HCT116 (cell line): ENCODE results near the gene PLPP2. TPM values are rescaled to one million over a fixed set of nuclear protein-coding genes. Genes with fewer than 3 reads are reported as not detected.
"Not testable (repeated sequence)": the region's sequence is repeated elsewhere in the genome, so short reads cannot be mapped to it uniquely, and the experiment has no call there.

ENCODE experiments used
- ATAC-seq: fragments of 200-7000 bp; cut with Tn5 transposase; 2 replicates; pipeline ENCODE4 v1.9.1; 2020; ENCODE audit warnings: mild to moderate bottlenecking, moderate library complexity
- BruUV-seq: library from RNA; stranded (reverse); fragments of 400-500 nt; replicated peaks from 2 replicates; lab custom pipeline; 2021; lab: Mats Ljungman, UMichigan
- CTCF ChIA-PET: fragments of 300-600 bp; sonication (Branson Sonifier 250); formaldehyde crosslinking; loops from one replicate; lab custom pipeline; 2021; ENCODE audit warnings: antibody characterized with exemption; lab: Charles Lee
- POLR2A ChIA-PET: fragments of 300-600, 350-600 bp; sonication (Branson Sonifier 250); formaldehyde crosslinking; loops from one replicate; lab custom pipeline; 2021; ENCODE audit warnings: antibody characterized with exemption; lab: Charles Lee
- RAD21 ChIA-PET, 2 experiments: fragments of 300-600 bp; sonication (Branson Sonifier 250); formaldehyde crosslinking; loops; one replicate each; lab custom pipeline; 2023; ENCODE audit warnings: low total read pairs in 2 of 2; ENCODE audit not compliant: uncharacterized antibody in 2 of 2, unreplicated experiment in 2 of 2, low non-redundant PET in 1 of 2; lab: Charles Lee
- DNase-seq: peaks from one replicate; pipeline ENCODE4 v3.0.0-alpha.2; 2010; ENCODE audit warnings: low read depth, low spot score
- H2AFZ ChIP-seq: fragments of 200-600 bp; shearing (Covaris generic), sonication (generic); 2 replicates; pipeline ENCODE4 v1.6.1; 2017; ENCODE audit warnings: low read depth, mixed run types, mixed read lengths, antibody characterized with exemption, low read length; ENCODE audit not compliant: poor library complexity, severe bottlenecking
- H3K27ac ChIP-seq: 2 replicates; pipeline ENCODE4 v1.5.1; 2012; ENCODE audit warnings: low read depth, low read length
- H3K27me3 ChIP-seq: fragments of 200-600 bp; sonication (generic); 2 replicates; pipeline ENCODE4 v1.6.1; 2016; ENCODE audit warnings: mixed run types, low read length, mixed read lengths; ENCODE audit not compliant: insufficient read depth
- H3K36me3 ChIP-seq, 2 experiments: fragments of 200-500 bp in 1 of 2; fragments of 200-600 bp in 1 of 2; sonication (Bioruptor generic) in 1 of 2; sonication (generic) in 1 of 2; 2 replicates each; pipeline versions ENCODE4 v1.5.1 to v1.6.1; 2014 to 2016; ENCODE audit warnings: low read length in 2 of 2, inconsistent platforms in 1 of 2, mixed read lengths in 1 of 2, mixed run types in 1 of 2; ENCODE audit not compliant: insufficient read depth in 2 of 2, control insufficient read depth in 1 of 2
- H3K4me1 ChIP-seq, 2 experiments: fragments of 200-600 bp in 1 of 2; sonication (generic) in 1 of 2; 2 replicates each; pipeline versions ENCODE4 v1.5.1 to v1.6.1; 2012 to 2017; ENCODE audit warnings: low read length in 2 of 2, inconsistent platforms in 1 of 2, mild to moderate bottlenecking in 1 of 2, mixed read lengths in 1 of 2, mixed run types in 1 of 2, moderate library complexity in 1 of 2; ENCODE audit not compliant: insufficient read depth in 2 of 2, control insufficient read depth in 1 of 2
- H3K4me2 ChIP-seq: fragments of 200-600 bp; sonication (generic); 2 replicates; pipeline ENCODE4 v1.6.1; 2017; ENCODE audit warnings: mixed run types, low read length, mixed read lengths
- H3K4me3 ChIP-seq, 2 experiments: fragments of 200-600 bp in 1 of 2; sonication (generic) in 1 of 2; replicated peaks in 1 of 2; 2 replicates each; pipeline ENCODE4 v1.5.1; 2011 to 2016; ENCODE audit warnings: low read length in 2 of 2, control low read depth in 1 of 2, low read depth in 1 of 2, mild to moderate bottlenecking in 1 of 2, mixed read lengths in 1 of 2, mixed run types in 1 of 2
- H3K79me2 ChIP-seq: fragments of 200-600 bp; sonication (generic); 2 replicates; pipeline ENCODE4 v1.6.1; 2017; ENCODE audit warnings: mild to moderate bottlenecking, mixed run types, low read length, moderate library complexity, mixed read lengths; ENCODE audit not compliant: insufficient read depth
- H3K9ac ChIP-seq: fragments of 200-600 bp; sonication (generic); 2 replicates; pipeline ENCODE4 v1.6.1; 2016; ENCODE audit warnings: low read length, mixed read lengths
- H3K9me2 ChIP-seq: fragments of 200-600 bp; sonication (generic), shearing (Covaris generic); 2 replicates; pipeline ENCODE4 v1.6.1; 2017; ENCODE audit warnings: mixed run types, mild to moderate bottlenecking, moderate library complexity; ENCODE audit not compliant: insufficient read depth
- H3K9me3 ChIP-seq, 2 experiments: fragments of 200-500 bp in 1 of 2; fragments of 200-600 bp in 1 of 2; sonication (Bioruptor generic) in 1 of 2; sonication (generic) in 1 of 2; 2 replicates each; pipeline ENCODE4 v1.6.1; 2014 to 2017; ENCODE audit warnings: low read length in 2 of 2, mixed read lengths in 2 of 2, inconsistent platforms in 1 of 2, low read depth in 1 of 2, mild to moderate bottlenecking in 1 of 2, mixed run types in 1 of 2, moderate library complexity in 1 of 2; ENCODE audit not compliant: control insufficient read depth in 1 of 2, insufficient read depth in 1 of 2
- H4K20me1 ChIP-seq: fragments of 200-600 bp; sonication (generic), shearing (Covaris generic); 2 replicates; pipeline ENCODE4 v1.6.1; 2017; ENCODE audit warnings: mixed run types, mild to moderate bottlenecking, moderate library complexity; ENCODE audit not compliant: insufficient read depth
- EGR1 ChIP-seq: IDR thresholded peaks from 2 replicates; pipeline ENCODE4 v1.6.1; 2012; ENCODE audit warnings: low read depth
- EZH2phosphoT487 ChIP-seq: fragments of 200-600 bp; IDR thresholded peaks from 2 replicates; pipeline ENCODE4 v1.6.1; 2018; ENCODE audit warnings: antibody characterized with exemption, borderline replicate concordance
- FOSL1 ChIP-seq: IDR thresholded peaks from 2 replicates; pipeline ENCODE4 v1.6.1; 2012; ENCODE audit warnings: low read depth
- JUND ChIP-seq: IDR thresholded peaks from 2 replicates; pipeline ENCODE4 v1.6.1; 2012
- POLR2A ChIP-seq: IDR thresholded peaks from 2 replicates; pipeline ENCODE4 v1.7.0; 2011; ENCODE audit warnings: borderline replicate concordance; ENCODE audit not compliant: insufficient read depth, insufficient read length; ENCODE audit errors: extremely low read depth
- POLR2AphosphoS5 ChIP-seq: IDR thresholded peaks from 2 replicates; pipeline ENCODE4 v1.6.1; 2011; ENCODE audit warnings: mild to moderate bottlenecking, low read depth, low read length, moderate library complexity
- SIN3A ChIP-seq: IDR thresholded peaks from 2 replicates; pipeline ENCODE4 v1.6.1; 2012; ENCODE audit warnings: low read depth
- TCF7L2 ChIP-seq: IDR thresholded peaks from 2 replicates; pipeline ENCODE4 v1.7.0; 2011; ENCODE audit warnings: borderline replicate concordance, inconsistent platforms; ENCODE audit not compliant: insufficient read depth, insufficient read length; ENCODE audit errors: extremely low read depth
- YY1 ChIP-seq: IDR thresholded peaks from 2 replicates; pipeline ENCODE4 v1.6.1; 2011; ENCODE audit warnings: low read length, low read depth, moderate library complexity, mild to moderate bottlenecking; ENCODE audit not compliant: insufficient replicate concordance; ENCODE audit errors: extremely low read depth
- ZNF274 ChIP-seq: fragments of 200-500 bp; sonication (Bioruptor generic); IDR thresholded peaks from 2 replicates; pipeline ENCODE4 v1.6.1; 2014; ENCODE audit warnings: mild to moderate bottlenecking, low read depth, low read length, inconsistent platforms
- intact Hi-C: fragments of 100-400 bp; cut with micrococcal nuclease; formaldehyde crosslinking; loops from 2 replicates; pipeline ENCODE4 v1.10.0; 2022
- total RNA-seq: library from RNA; stranded (reverse); gene quantifications from one replicate; pipeline ENCODE4 v1.2.1, GENCODE V29; 2021; ENCODE audit not compliant: unreplicated experiment
- TF ChIP-seq, protein P1 (sequence below), 3 experiments: fragments of 200-600 bp in 1 of 3; sonication (generic) in 1 of 3; IDR thresholded peaks in 2 of 3; conservative IDR thresholded peaks in 1 of 3; 2 replicates each; pipeline ENCODE4 v1.5.1; 2012 to 2017; ENCODE audit warnings: low read depth in 2 of 3, low read length in 2 of 3, antibody characterized with exemption in 1 of 3, borderline replicate concordance in 1 of 3, control low read depth in 1 of 3, mild to moderate bottlenecking in 1 of 3, mixed read lengths in 1 of 3, mixed run types in 1 of 3, moderate library complexity in 1 of 3; ENCODE audit not compliant: insufficient read depth in 1 of 3
- TF ChIP-seq, protein P2 (sequence below): IDR thresholded peaks from 2 replicates; pipeline ENCODE4 v1.6.1; 2012
- TF ChIP-seq, protein P3 (sequence below): IDR thresholded peaks from 2 replicates; pipeline ENCODE4 v1.6.1; 2011; ENCODE audit warnings: mild to moderate bottlenecking, low read length, moderate library complexity; ENCODE audit not compliant: insufficient replicate concordance; ENCODE audit errors: extremely low read depth

Gene PLPP2
- total RNA-seq, 1 experiment from 2014 or later, result 128 TPM

DNA sequence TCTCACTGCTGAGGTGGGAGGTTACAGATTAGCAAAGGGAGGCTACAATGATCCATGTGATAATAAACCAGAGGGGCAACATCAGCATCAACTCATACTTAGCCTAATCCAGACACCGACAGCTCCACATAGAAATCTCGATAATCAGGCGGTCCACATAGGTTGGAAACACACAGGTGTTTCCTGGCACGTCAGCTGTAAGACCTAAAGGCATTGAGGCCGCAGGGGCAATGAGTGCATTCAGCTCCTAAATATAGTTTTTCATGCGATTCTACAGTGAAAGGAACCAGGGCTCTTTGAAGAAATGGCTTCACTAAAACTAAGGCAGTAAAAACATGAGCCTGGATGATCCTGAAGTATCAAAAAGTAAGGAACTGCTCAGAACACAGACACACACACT, 19.3 kb downstream of the PLPP2 start:
- H3K27ac ChIP-seq, result no peak overlapping the region
- H3K27me3 ChIP-seq, result no peaks in the 10 kb centered on the region
- CTCF ChIA-PET, result no interaction called here
- DNase-seq, result no peak
- no peaks in the 10 kb centered on the region for H3K9me3 ChIP-seq
- no peak overlapping the region for H3K9ac ChIP-seq
- no peaks in the 10 kb centered on the region for H3K36me3 ChIP-seq
- TF ChIP-seq TCF7L2, result no peak
- TF ChIP-seq FOSL1, result no peak
- no peak for TF ChIP-seq EZH2phosphoT487
- no peak for TF ChIP-seq YY1
- TF ChIP-seq EGR1, result no peak
- TF ChIP-seq POLR2AphosphoS5, result no peak
- TF ChIP-seq POLR2A, result no peak
- TF ChIP-seq, protein P1, sequence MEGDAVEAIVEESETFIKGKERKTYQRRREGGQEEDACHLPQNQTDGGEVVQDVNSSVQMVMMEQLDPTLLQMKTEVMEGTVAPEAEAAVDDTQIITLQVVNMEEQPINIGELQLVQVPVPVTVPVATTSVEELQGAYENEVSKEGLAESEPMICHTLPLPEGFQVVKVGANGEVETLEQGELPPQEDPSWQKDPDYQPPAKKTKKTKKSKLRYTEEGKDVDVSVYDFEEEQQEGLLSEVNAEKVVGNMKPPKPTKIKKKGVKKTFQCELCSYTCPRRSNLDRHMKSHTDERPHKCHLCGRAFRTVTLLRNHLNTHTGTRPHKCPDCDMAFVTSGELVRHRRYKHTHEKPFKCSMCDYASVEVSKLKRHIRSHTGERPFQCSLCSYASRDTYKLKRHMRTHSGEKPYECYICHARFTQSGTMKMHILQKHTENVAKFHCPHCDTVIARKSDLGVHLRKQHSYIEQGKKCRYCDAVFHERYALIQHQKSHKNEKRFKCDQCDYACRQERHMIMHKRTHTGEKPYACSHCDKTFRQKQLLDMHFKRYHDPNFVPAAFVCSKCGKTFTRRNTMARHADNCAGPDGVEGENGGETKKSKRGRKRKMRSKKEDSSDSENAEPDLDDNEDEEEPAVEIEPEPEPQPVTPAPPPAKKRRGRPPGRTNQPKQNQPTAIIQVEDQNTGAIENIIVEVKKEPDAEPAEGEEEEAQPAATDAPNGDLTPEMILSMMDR (IDR thresholded peaks at IDR 0.05 in 2 of 3, conservative IDR thresholded peaks at IDR 0.05 in 1 of 3; ENCODE audit: borderline replicate concordance in 1 of 3, insufficient read depth in 1 of 3, low read depth in 2 of 3, low read length in 2 of 3), result no peak
- no peak for TF ChIP-seq SIN3A
- TF ChIP-seq, protein P2, sequence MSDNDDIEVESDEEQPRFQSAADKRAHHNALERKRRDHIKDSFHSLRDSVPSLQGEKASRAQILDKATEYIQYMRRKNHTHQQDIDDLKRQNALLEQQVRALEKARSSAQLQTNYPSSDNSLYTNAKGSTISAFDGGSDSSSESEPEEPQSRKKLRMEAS, result no peak
- TF ChIP-seq JUND, result no peak
- no peak for TF ChIP-seq ZNF274
- TF ChIP-seq, protein P3, sequence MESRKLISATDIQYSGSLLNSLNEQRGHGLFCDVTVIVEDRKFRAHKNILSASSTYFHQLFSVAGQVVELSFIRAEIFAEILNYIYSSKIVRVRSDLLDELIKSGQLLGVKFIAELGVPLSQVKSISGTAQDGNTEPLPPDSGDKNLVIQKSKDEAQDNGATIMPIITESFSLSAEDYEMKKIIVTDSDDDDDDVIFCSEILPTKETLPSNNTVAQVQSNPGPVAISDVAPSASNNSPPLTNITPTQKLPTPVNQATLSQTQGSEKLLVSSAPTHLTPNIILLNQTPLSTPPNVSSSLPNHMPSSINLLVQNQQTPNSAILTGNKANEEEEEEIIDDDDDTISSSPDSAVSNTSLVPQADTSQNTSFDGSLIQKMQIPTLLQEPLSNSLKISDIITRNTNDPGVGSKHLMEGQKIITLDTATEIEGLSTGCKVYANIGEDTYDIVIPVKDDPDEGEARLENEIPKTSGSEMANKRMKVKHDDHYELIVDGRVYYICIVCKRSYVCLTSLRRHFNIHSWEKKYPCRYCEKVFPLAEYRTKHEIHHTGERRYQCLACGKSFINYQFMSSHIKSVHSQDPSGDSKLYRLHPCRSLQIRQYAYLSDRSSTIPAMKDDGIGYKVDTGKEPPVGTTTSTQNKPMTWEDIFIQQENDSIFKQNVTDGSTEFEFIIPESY, result no peak
- TF ChIP-seq, all 23 proteins: peak for 0
- Histone ChIP-seq H3K9me2 (no peaks in the 10 kb centered on the region), H3K4me2 (no peak overlapping the region), H4K20me1 (no peaks in the 10 kb centered on the region), H3K4me3 (no peak overlapping the region), H3K79me2 (no peaks in the 10 kb centered on the region), H2AFZ (no peak overlapping the region), H3K4me1 (peaks cover 0 to 6% of the 10 kb centered on the region in 2 experiments; a peak in 1 of 4 replicates)
- no peak for ATAC-seq
- BruUV-seq, result no TSS peak
- ChIA-PET POLR2A (no interaction called here), RAD21 (no interaction called here)
- intact Hi-C loops, result no loop called here

DNA sequence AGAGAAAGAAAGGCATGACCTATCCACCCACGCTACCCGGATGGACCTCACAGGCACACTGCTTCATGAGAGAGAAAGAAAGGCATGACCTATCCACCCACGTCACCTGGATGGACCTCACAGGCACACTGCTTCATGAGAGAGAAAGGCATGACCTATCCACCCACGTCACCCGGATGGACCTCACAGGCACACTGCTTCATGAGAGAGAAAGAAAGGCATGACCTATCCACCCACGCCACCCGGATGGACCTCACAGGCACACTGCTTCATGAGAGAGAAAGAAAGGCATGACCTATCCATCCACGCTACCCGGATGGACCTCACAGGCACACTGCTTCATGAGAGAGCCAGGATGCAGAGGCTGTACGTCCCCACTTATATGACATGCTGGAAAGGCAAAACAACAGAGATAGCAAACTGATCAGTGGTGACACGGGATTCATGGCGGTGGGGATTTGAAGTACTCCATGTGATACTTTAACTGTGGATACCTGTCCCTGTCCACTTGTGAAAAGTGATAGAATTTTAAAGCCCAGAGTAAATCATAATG, 20.4 kb downstream of the PLPP2 start:
- BruUV-seq, POLR2A ChIA-PET, DNase-seq, H3K36me3 ChIP-seq, H2AFZ ChIP-seq, RAD21 ChIA-PET, H3K4me2 ChIP-seq, H4K20me1 ChIP-seq, H3K79me2 ChIP-seq, CTCF ChIA-PET, H3K9me3 ChIP-seq, ATAC-seq, H3K9me2 ChIP-seq, H3K9ac ChIP-seq, H3K4me3 ChIP-seq, H3K27ac ChIP-seq, intact Hi-C loops, H3K27me3 ChIP-seq: not testable (repeated sequence)
- H3K4me1 ChIP-seq, result peaks cover 2 to 12% of the 10 kb centered on the region in 2 experiments; a peak in 1 of 4 replicates
